SK-N-SH (cell line): ENCODE results near the gene RNF167. TPM values are rescaled to one million over a fixed set of nuclear protein-coding genes. Genes with fewer than 3 reads are reported as not detected.
A peak's percentile ranks its signal among the peaks of the same experiment; 100 is the strongest.

Experiments
- CTCF ChIA-PET: fragments of 300-600, 350-600 bp; formaldehyde crosslinking; extraction: SDS; loops from one replicate; lab custom pipeline; 2021; lab: Yijun Ruan, JAX
- POLR2A ChIA-PET: fragments of 350-600 bp; sonication (Branson Sonifier 250); formaldehyde crosslinking; extraction: SDS; loops from one replicate; lab custom pipeline; 2020; ENCODE audit warnings: antibody characterized with exemption, inconsistent platforms; lab: Yijun Ruan, JAX
- DNase-seq: peaks from one replicate; pipeline ENCODE4 v3.0.0; 2012
- H2AFZ ChIP-seq: fragments of 200-600 bp; sonication (generic); 2 replicates; pipeline ENCODE4 v1.8.1; 2016; ENCODE audit warnings: antibody characterized with exemption, mild to moderate bottlenecking, low read depth
- H3F3A ChIP-seq: fragments of 200-600 bp; sonication (generic); replicated peaks from 2 replicates; pipeline ENCODE3; 2016; ENCODE audit warnings: antibody characterized with exemption, mild to moderate bottlenecking; ENCODE audit not compliant: insufficient read depth
- H3K27ac ChIP-seq, 2 experiments: fragments of 200-500 bp in 1 of 2; fragments of 200-600 bp in 1 of 2; sonication (Bioruptor generic) in 1 of 2; sonication (generic), shearing (Covaris generic) in 1 of 2; 2 replicates each; pipeline versions ENCODE4 v1.5.1 to v1.6.1; 2014 to 2016; ENCODE audit warnings: low read depth in 2 of 2, inconsistent platforms in 1 of 2, low read length in 1 of 2, mild to moderate bottlenecking in 1 of 2, mixed read lengths in 1 of 2
- H3K27me3 ChIP-seq: fragments of 200-600 bp; sonication (generic), shearing (Covaris generic); 2 replicates; pipeline ENCODE4 v1.6.1; 2016; ENCODE audit warnings: mixed run types; ENCODE audit not compliant: insufficient read depth
- H3K36me3 ChIP-seq, 2 experiments: fragments of 200-500 bp in 1 of 2; fragments of 200-600 bp in 1 of 2; sonication (Bioruptor generic) in 1 of 2; sonication (generic) in 1 of 2; replicated peaks in 1 of 2; 2 replicates each; pipeline versions ENCODE3 to v1.5.1; 2014 to 2016; ENCODE audit warnings: low read length in 1 of 2, mild to moderate bottlenecking in 1 of 2; ENCODE audit not compliant: insufficient read depth in 2 of 2, control insufficient read depth in 1 of 2
- H3K4me1 ChIP-seq, 2 experiments: fragments of 200-500 bp in 1 of 2; fragments of 200-600 bp in 1 of 2; sonication (Bioruptor generic) in 1 of 2; sonication (generic), shearing (Covaris generic) in 1 of 2; 2 replicates each; pipeline versions ENCODE4 v1.5.1 to v1.6.1; 2014 to 2016; ENCODE audit warnings: low read depth in 1 of 2, low read length in 1 of 2, mixed run types in 1 of 2; ENCODE audit not compliant: insufficient read depth in 2 of 2, control insufficient read depth in 1 of 2
- H3K4me2 ChIP-seq: fragments of 200-600 bp; sonication (generic), shearing (Covaris generic); 2 replicates; pipeline ENCODE4 v1.6.1; 2017; ENCODE audit warnings: mixed run types
- H3K4me3 ChIP-seq, 2 experiments: fragments of 200-500 bp in 1 of 2; fragments of 200-600 bp in 1 of 2; sonication (Bioruptor generic) in 1 of 2; sonication (generic), shearing (Covaris generic) in 1 of 2; 2 replicates each; pipeline versions ENCODE4 v1.5.1 to v1.8.1; 2014 to 2016; ENCODE audit warnings: low read depth in 2 of 2, inconsistent platforms in 1 of 2, low read length in 1 of 2, mild to moderate bottlenecking in 1 of 2, mixed read lengths in 1 of 2, moderate library complexity in 1 of 2
- H3K79me2 ChIP-seq: fragments of 200-600 bp; sonication (generic); 2 replicates; pipeline ENCODE4 v1.8.1; 2017; ENCODE audit warnings: mild to moderate bottlenecking; ENCODE audit not compliant: insufficient read depth
- H3K9ac ChIP-seq: fragments of 200-600 bp; sonication (generic); 2 replicates; pipeline ENCODE4 v1.6.1; 2017; ENCODE audit warnings: mixed run types
- H3K9me2 ChIP-seq: fragments of 200-600 bp; sonication (generic); 2 replicates; pipeline ENCODE4 v1.6.1; 2017; ENCODE audit warnings: mixed run types
- H3K9me3 ChIP-seq: fragments of 200-600 bp; sonication (generic); 2 replicates; pipeline ENCODE4 v1.6.1; 2017; ENCODE audit warnings: mixed run types, mild to moderate bottlenecking, moderate library complexity
- H4K20me1 ChIP-seq: fragments of 200-600 bp; sonication (generic); 2 replicates; pipeline ENCODE4 v1.6.1; 2017; ENCODE audit warnings: mild to moderate bottlenecking, mixed run types; ENCODE audit not compliant: insufficient read depth
- CHD2 ChIP-seq: fragments of 150-350 bp; IDR thresholded peaks from 2 replicates; pipeline ENCODE4 v1.6.1; 2018; ENCODE audit warnings: low read length; ENCODE audit not compliant: partially characterized antibody
- CTCF ChIP-seq: fragments of 200-600 bp; sonication (generic); IDR thresholded peaks from 2 replicates; pipeline ENCODE4 v1.6.1; 2017; ENCODE audit warnings: antibody characterized with exemption, mild to moderate bottlenecking, moderate library complexity
- FOSL2 ChIP-seq: IDR thresholded peaks from 2 replicates; pipeline ENCODE4 v1.4.0; 2012; ENCODE audit warnings: low read depth, mild to moderate bottlenecking, moderate library complexity, borderline replicate concordance
- FOXJ3 ChIP-seq: sonication (generic); formaldehyde crosslinking; IDR thresholded peaks from 2 replicates; pipeline ENCODE4 v1.5.1; 2020; ENCODE audit warnings: mild to moderate bottlenecking, missing genetic modification reagents
- FOXM1 ChIP-seq: IDR thresholded peaks from 2 replicates; pipeline ENCODE4 v1.4.0; 2012; ENCODE audit warnings: low read depth, mild to moderate bottlenecking
- GABPA ChIP-seq: IDR thresholded peaks from 2 replicates; pipeline ENCODE4 v1.4.0; 2012; ENCODE audit warnings: low read depth, mild to moderate bottlenecking
- GATA2 ChIP-seq: sonication (generic); formaldehyde crosslinking; IDR thresholded peaks from 2 replicates; pipeline ENCODE4 v1.5.0; 2020; ENCODE audit warnings: mild to moderate bottlenecking, missing genetic modification reagents
- IRF3 ChIP-seq: fragments of 150-350 bp; IDR thresholded peaks from 2 replicates; pipeline ENCODE4 v1.6.1; 2016; ENCODE audit warnings: mild to moderate bottlenecking, low read depth, low read length
- JUND ChIP-seq: IDR thresholded peaks from 2 replicates; pipeline ENCODE4 v1.4.0; 2012
- MAX ChIP-seq: IDR thresholded peaks from 2 replicates; pipeline ENCODE4 v1.4.0; 2012; ENCODE audit warnings: low read depth
- MXI1 ChIP-seq: IDR thresholded peaks from 2 replicates; pipeline ENCODE4 v1.6.1; 2012; ENCODE audit warnings: mild to moderate bottlenecking, low read depth, low read length, improper control_type of control experiment
- NFIC ChIP-seq: IDR thresholded peaks from 2 replicates; pipeline ENCODE4 v1.4.0; 2012; ENCODE audit warnings: borderline replicate concordance
- PBX3 ChIP-seq: IDR thresholded peaks from 2 replicates; pipeline ENCODE4; 2012
- RAD21 ChIP-seq: IDR thresholded peaks from 2 replicates; pipeline ENCODE4 v1.6.1; 2012; ENCODE audit warnings: mild to moderate bottlenecking, low read length
- RCOR1 ChIP-seq: fragments of 150-350 bp; IDR thresholded peaks from 2 replicates; pipeline ENCODE4 v1.6.1; 2017; ENCODE audit warnings: antibody characterized with exemption, low read length
- REST ChIP-seq: IDR thresholded peaks from 2 replicates; pipeline ENCODE4 v1.6.1; 2012; ENCODE audit warnings: mild to moderate bottlenecking, low read depth, low read length, moderate library complexity
- RFX5 ChIP-seq: IDR thresholded peaks from 2 replicates; pipeline ENCODE4 v1.6.1; 2012; ENCODE audit warnings: mild to moderate bottlenecking, improper control_type of control experiment, low read length
- SIN3A ChIP-seq: IDR thresholded peaks from 2 replicates; pipeline ENCODE4 v1.6.1; 2012; ENCODE audit warnings: low read depth, mild to moderate bottlenecking, low read length, moderate library complexity, borderline replicate concordance
- SMC3 ChIP-seq: IDR thresholded peaks from 2 replicates; pipeline ENCODE4 v1.6.1; 2012; ENCODE audit warnings: low read depth, low read length, improper control_type of control experiment
- TAF1 ChIP-seq: IDR thresholded peaks from 2 replicates; pipeline ENCODE4 v1.6.1; 2012; ENCODE audit warnings: low read depth, mild to moderate bottlenecking, low read length, moderate library complexity, borderline replicate concordance
- TCF12 ChIP-seq: IDR thresholded peaks from 2 replicates; pipeline ENCODE4 v1.4.0; 2012
- WGBS: methylation state at CpG from one replicate; pipeline ENCODE4 v1.1.6; 2017; ENCODE audit warnings: low lambda C conversion rate; 5-methylcytosine and 5-hydroxymethylcytosine counted together
- polyA plus RNA-seq, 3 experiments: library from polyadenylated mRNA; depleted of rRNA; stranded (reverse); fragments of >200 nt; gene quantifications; 2 replicates each; pipeline ENCODE4 v1.2.3, GENCODE V29; 2012

RNF167 gene
- polyA plus RNA-seq, 1 of the 3 experiments (the other 2 are of a cell fraction): 115 TPM

GRCh38 chr17:4947411-4948165, 7.5 kb downstream of the RNF167 start (continued):
- TF ChIP-seq SMC3 (no peak), TCF12 (no peak), CHD2 (no peak), RAD21 (no peak), GATA2 (CRISPR knock-in tag) (no peak), NFIC (no peak), MXI1 (peak; percentile 67; the same call in 1 of the 2 replicates), GABPA (peak; percentile 75), SIN3A (peak; percentile 71; the same call in 1 of the 2 replicates)

- POLR2A ChIA-PET: interaction anchor here (0.7 to 4.3 kb wide), 3 partner anchors 19 to 49 kb away, joined by 4 to 32 read pairs (median 5); partner anchors contain the start of genes INCA1, KIF1C and SPAG7
- TF ChIP-seq REST (no peak; the same call in 1 of the 2 replicates), FOXM1 (no peak), SMC3 (no peak), PBX3 (no peak), JUND (no peak), MAX (peak; percentile 41), RCOR1 (no peak), RAD21 (no peak), FOSL2 (no peak), TAF1 (peak; percentile 95), RFX5 (no peak), CTCF (no peak), IRF3 (no peak), FOXJ3 (no peak)
Observed at GRCh38 chr17:4948166-4948930, 8.3 kb downstream of the RNF167 start, which contains the start of gene PFN1. Gene PFN1, minus strand, starts transcription at chr17:4948530. Its CDS starts 136 bp downstream, at chr17:4948394.

More at GRCh38 chr17:4948166-4948930, 8.3 kb downstream of the RNF167 start, which contains the start of gene PFN1:
- H3K4me2 ChIP-seq: peak within 1 kb of the TSS; percentile 98
- 2% methylated on average over 17 of the region's 59 CpGs for WGBS
- H3K36me3 ChIP-seq: peaks cover 27 to 32% of the 10 kb centered on the region in 2 experiments
- H3F3A ChIP-seq: peaks cover 62% of the 10 kb centered on the region
- H3K9me3 ChIP-seq: no peaks in the 10 kb centered on the region
- H3K79me2 ChIP-seq: peaks cover 76% of the 10 kb centered on the region
- peaks cover 39% of the 10 kb centered on the region for H4K20me1 ChIP-seq
- DNase-seq: peak; percentile 92
- CTCF ChIA-PET: interaction anchor here (0.5 to 1.2 kb wide), 5 partner anchors 8 to 1319 kb away, joined by 3 read pairs; partner anchors contain the start of genes INCA1, KIF1C, RNF167 and SLC25A11
- no peaks in the 10 kb centered on the region for H3K27me3 ChIP-seq
- H3K9ac ChIP-seq: peak within 1 kb of the TSS; percentile 99
- peaks cover 30 to 46% of the 10 kb centered on the region in 2 experiments for H3K4me1 ChIP-seq
- peak within 1 kb of the TSS; percentile 97 to 100 for H3K27ac ChIP-seq
- H3K4me3 ChIP-seq: peak within 1 kb of the TSS; percentile 79 to 99
- no peaks in the 10 kb centered on the region for H3K9me2 ChIP-seq
- H2AFZ ChIP-seq: peak within 1 kb of the TSS; percentile 64; the same call in 1 of the 2 replicates
